ENCODE data around the gene TNFRSF4. TPM values are rescaled to one million over a fixed set of nuclear protein-coding genes. Genes with fewer than 3 reads are reported as not detected.
A peak's percentile ranks its signal among the peaks of the same experiment; 100 is the strongest.

The TNFRSF4 gene
- total and polyA plus RNA-seq, 7 donors = 1.4 to 4.6 (median 3.5) TPM

DNA sequence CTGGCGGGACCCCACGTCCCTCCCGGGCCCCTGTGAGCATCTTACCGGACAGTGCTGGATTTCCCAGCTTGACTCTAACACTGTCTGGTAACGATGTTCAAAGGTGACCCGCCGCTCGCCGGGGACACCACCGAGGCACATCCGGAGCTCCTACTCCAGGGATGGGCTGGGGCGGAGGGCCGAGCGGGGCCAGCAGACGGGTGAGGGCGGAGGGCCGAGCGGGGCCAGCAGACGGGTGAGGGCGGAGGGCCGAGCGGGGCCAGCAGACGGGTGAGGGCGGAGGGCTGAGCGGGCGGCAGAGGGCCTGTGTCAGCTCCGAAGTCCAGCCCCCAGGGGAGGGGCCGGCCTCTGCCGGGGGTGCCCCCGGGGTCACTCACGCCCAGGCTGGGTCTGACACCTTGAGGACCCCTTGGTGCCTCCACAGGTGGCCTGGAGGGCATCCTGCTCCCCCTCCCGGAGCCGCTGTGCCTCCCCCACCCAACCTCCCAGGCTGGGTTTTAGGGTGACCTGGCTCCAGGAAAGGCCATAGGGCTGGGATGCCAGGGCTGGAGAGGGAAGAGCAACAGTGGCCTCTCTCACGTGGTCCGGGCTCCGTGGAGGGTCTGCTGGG is 46.0 kb downstream of the TNFRSF4 start:
- no peak for TF ChIP-seq CTCF (IDR thresholded peaks at IDR 0.05)
- WGBS, 3 donors = 80 to 90% (median 81%) methylated on average over 21 to 36 of the region's 36 CpGs
- intact Hi-C loops (cut with DNase I) = no loop called here
- ATAC-seq = no peak
- H3K27me3 ChIP-seq (ENCODE audit: insufficient read depth in 3 of 3, low read length in 2 of 3) = peaks cover 0 to 62% (median 14%) of the 10 kb centered on the region in 3 donors
- H3K36me3 ChIP-seq (ENCODE audit: insufficient read depth in 1 of 2, low read depth in 1 of 2) = no peaks in the 10 kb centered on the region
- H3K4me1 ChIP-seq = peaks cover 9% of the 10 kb centered on the region
- H3K9me3 ChIP-seq = no peaks in the 10 kb centered on the region
- peak in 1 of 2 donors; percentile 50 for DNase-seq
- H3K4me3 ChIP-seq = no peak overlapping the region
- H3K27ac ChIP-seq = no peak overlapping the region

GRCh38 chr1:1167398-1167821 is 46.5 kb downstream of the TNFRSF4 start:
- WGBS, 3 donors = 76 to 90% (median 81%) methylated on average over 15 to 20 of the region's 20 CpGs
- no peaks in the 10 kb centered on the region for H3K9me3 ChIP-seq
- DNase-seq (peak; percentile 9 to 53), ATAC-seq (no peak)
- intact Hi-C loops (cut with DNase I) = no loop called here
- H3K36me3 ChIP-seq (ENCODE audit: insufficient read depth in 1 of 2, low read depth in 1 of 2) = no peaks in the 10 kb centered on the region
- no peak overlapping the region for H3K4me3 ChIP-seq
- peaks cover 9% of the 10 kb centered on the region for H3K4me1 ChIP-seq
- H3K27me3 ChIP-seq (ENCODE audit: insufficient read depth in 3 of 3, low read length in 2 of 3) = peaks cover 0 to 63% (median 14%) of the 10 kb centered on the region in 3 donors
- no peak for TF ChIP-seq CTCF (IDR thresholded peaks at IDR 0.05)
- no peak overlapping the region for H3K27ac ChIP-seq

- WGBS, 3 donors = 84 to 87% (median 85%) methylated on average over 33 to 44 of the region's 44 CpGs
- H3K4me3 ChIP-seq = no peak overlapping the region
- TF ChIP-seq CTCF (IDR thresholded peaks at IDR 0.05) = no peak
- no peak for ATAC-seq
- H3K9me3 ChIP-seq = no peaks in the 10 kb centered on the region
- intact Hi-C loops (cut with DNase I) = no loop called here
- no peak overlapping the region for H3K27ac ChIP-seq
- no peaks in the 10 kb centered on the region for H3K36me3 ChIP-seq (ENCODE audit: insufficient read depth in 1 of 2, low read depth in 1 of 2)
- H3K27me3 ChIP-seq (ENCODE audit: insufficient read depth in 3 of 3, low read length in 2 of 3) = peaks cover 0 to 60% (median 9%) of the 10 kb centered on the region in 3 donors
- H3K4me1 ChIP-seq = peaks cover 9% of the 10 kb centered on the region
- DNase-seq = peak in 1 of 2 donors; percentile 50
Measured at GRCh38 chr1:1166642-1167397, 47.1 kb downstream of the TNFRSF4 start.

DNA sequence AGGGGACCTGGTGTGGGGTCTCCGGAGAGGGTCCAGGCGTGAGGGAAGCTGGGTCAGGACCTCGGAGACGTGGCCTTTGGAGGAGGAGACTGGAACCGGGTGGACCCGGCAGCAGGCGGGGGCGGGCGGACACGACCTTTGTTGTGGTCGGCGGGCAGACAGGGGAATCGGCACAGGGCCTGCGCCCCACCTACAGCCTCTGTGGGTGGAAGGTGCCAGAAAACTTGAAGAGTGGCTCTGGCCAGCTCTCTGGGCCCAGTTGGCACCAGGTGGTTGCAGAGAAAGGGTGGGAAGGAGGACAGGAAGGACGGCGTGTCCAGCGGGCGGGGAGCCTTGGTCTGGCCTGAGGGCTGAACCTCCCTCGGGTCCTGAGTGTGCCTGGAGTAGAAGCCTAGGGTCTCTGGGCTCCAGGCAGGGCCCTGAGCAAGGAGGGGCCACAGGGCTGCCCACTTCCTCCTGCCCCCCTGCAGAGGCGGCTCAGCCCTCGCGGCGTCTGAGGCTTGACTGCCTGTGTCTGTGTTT is 48.0 kb downstream of the TNFRSF4 start:
- intact Hi-C loops (cut with DNase I) = no loop called here
- 23 to 30% (median 24%) methylated on average over 20 to 23 of the region's 23 CpGs for WGBS, 3 donors
- Histone ChIP-seq H3K4me1 (peaks cover 9% of the 10 kb centered on the region), H3K9me3 (no peaks in the 10 kb centered on the region), H3K27ac (no peak overlapping the region), H3K36me3 (ENCODE audit: insufficient read depth in 1 of 2, low read depth in 1 of 2) (no peaks in the 10 kb centered on the region), H3K27me3 (ENCODE audit: insufficient read depth in 3 of 3, low read length in 2 of 3) (peaks cover 0 to 53% (median 9%) of the 10 kb centered on the region in 3 donors), H3K4me3 (peak overlapping the region; percentile 25)
- ATAC-seq = peak in 3 of 4 donors; percentile 25 to 47 (median 30)
- peak; percentile 12 to 49 for DNase-seq
- no peak for TF ChIP-seq CTCF (IDR thresholded peaks at IDR 0.05)

Data from psoas muscle (tissue), 8 donors.